ENCODE results near the gene OTP. TPM values are rescaled to one million over a fixed set of nuclear protein-coding genes. Genes with fewer than 3 reads are reported as not detected.

Gene OTP
- total RNA-seq, 1 donor from 2014 or later = not detected

DNA sequence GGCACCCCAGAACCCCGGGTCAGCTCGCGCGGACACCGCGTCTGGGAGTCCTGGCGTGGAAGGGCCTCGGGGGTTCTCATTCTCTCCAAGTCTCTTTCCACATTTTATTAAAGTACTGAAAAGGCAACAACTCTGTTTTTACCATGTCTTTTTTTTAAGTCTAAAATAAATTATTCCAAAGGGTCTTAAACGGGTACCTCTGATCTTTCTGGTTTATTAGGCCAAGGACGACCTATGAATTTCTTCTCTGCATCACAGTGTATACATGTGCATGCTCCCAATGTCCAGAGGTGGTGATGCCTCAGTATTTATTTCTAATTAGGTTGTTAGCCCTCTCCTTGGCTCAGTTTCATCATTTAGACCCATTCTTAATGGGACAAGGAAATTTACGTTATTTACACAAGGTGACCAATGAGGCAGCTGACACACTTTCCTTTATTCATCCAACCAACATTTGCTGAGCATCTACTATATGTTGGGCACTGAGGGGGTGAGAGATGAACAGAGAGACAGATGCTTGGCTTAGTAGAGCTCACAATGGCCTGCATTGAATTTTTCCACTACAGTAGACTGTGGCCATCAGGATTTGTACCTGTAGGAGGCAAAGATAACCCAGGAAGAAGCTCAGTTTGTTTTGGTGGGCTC lies 7.6 kb upstream of the OTP start:
- Histone ChIP-seq H3K27me3 (ENCODE audit: low read depth) (peaks cover 99% of the 10 kb centered on the region), H3K4me1 (peaks cover 25% of the 10 kb centered on the region), H3K27ac (replicated peaks) (no peak overlapping the region), H3K4me3 (peak overlapping the region; percentile 49), H3K36me3 (no peaks in the 10 kb centered on the region), H3K9me3 (replicated peaks) (no peaks in the 10 kb centered on the region)
- TF ChIP-seq, protein P1, sequence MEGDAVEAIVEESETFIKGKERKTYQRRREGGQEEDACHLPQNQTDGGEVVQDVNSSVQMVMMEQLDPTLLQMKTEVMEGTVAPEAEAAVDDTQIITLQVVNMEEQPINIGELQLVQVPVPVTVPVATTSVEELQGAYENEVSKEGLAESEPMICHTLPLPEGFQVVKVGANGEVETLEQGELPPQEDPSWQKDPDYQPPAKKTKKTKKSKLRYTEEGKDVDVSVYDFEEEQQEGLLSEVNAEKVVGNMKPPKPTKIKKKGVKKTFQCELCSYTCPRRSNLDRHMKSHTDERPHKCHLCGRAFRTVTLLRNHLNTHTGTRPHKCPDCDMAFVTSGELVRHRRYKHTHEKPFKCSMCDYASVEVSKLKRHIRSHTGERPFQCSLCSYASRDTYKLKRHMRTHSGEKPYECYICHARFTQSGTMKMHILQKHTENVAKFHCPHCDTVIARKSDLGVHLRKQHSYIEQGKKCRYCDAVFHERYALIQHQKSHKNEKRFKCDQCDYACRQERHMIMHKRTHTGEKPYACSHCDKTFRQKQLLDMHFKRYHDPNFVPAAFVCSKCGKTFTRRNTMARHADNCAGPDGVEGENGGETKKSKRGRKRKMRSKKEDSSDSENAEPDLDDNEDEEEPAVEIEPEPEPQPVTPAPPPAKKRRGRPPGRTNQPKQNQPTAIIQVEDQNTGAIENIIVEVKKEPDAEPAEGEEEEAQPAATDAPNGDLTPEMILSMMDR (IDR thresholded peaks at IDR 0.05; ENCODE audit: borderline replicate concordance) = no peak
- intact Hi-C loops (cut with micrococcal nuclease) = no loop called here
- no peak for DNase-seq

DNA sequence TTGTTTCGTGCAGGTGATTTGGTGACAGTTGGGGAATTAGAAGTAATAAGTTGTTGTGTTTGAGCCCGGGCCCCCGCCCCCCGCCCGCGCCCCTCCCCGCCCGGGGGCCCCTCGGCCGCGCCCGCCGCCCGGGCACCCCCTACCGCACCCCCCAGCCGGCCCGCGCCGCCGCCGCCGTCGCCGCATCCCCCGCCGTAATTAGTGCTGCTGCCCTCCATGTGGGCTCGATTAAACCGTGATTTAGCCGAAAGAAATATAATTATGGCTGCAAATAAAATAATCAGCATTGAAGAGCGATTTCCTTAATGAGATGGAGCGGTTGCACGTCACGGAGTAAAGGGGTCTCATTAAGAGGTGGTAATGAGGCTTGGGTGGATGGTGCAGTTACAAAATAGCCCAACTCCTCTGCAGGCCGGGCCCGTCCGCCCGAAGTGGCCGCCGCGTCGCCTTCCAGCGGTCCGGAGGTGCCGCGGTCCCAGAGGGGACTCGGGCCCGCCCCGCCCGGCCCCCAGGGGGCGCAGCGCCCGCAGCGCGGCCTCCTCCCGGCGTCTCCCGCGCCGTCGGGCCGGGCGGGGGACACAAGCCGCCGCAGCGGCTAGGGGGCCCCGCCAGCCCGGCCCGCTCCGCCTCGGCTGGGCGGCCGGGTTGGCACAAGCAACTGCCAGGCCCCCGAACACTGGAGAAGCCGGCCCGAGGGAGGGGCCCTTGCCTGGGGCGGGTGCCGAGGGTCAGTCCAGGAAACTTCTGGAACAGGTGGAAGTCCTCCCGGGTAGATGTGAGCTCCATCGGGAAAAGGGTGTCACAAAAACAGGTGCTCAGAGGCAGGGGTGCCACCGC lies 6.9 kb upstream of the OTP start:
- Histone ChIP-seq H3K27me3 (ENCODE audit: low read depth) (peaks cover 99% of the 10 kb centered on the region), H3K36me3 (no peaks in the 10 kb centered on the region)

DNA sequence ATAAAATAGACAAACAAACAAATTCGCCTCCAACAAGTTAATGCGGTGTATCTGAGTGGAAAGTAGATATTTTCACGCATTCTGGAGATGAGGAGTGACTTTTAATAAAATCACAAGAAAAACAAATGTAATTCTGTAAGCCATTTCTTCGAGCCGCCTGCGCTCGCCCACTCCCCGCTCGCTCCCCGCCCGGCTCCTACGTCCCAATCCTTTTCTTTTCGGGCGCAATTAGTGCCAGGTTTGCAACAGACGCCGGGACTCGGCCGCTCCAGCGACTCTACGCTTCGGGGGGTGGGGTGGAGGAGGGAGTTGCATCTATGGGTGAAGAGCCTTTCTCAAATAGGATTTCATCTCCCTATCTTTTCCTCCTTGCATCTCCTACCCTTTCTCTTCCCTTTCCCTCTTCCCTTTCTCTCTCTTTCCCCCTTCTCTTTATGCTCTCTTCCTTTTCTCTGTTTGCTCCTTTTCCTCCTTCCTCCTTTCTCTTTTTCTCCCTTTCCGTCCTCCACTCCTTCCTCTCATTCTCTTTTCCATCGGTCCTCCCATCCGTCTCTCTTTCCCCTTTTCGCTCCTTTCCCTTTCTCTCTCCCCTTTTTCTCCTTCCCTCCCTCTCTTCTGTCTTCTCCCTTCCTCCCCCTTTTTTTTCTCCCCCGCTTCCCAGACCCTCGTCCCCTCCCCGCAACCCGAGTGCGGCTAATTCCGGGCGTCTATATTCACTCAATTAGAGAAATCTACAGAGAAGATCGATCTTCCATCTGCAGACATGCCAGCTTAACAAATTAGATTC lies 6.1 kb upstream of the OTP start:
- H3K36me3 ChIP-seq = no peaks in the 10 kb centered on the region
- TF ChIP-seq, protein P1 (IDR thresholded peaks at IDR 0.05; ENCODE audit: borderline replicate concordance) = no peak
- H3K4me3 ChIP-seq = peak overlapping the region; percentile 49
- no peak overlapping the region for H3K27ac ChIP-seq (replicated peaks)
- H3K27me3 ChIP-seq (ENCODE audit: low read depth) = peaks cover 99% of the 10 kb centered on the region
- intact Hi-C loops (cut with micrococcal nuclease) = no loop called here
- no peaks in the 10 kb centered on the region for H3K9me3 ChIP-seq (replicated peaks)
- DNase-seq = no peak
- peaks cover 34% of the 10 kb centered on the region for H3K4me1 ChIP-seq

More for the DNA sequence above, 6.9 kb upstream of the OTP start:
- TF ChIP-seq, protein P1 (IDR thresholded peaks at IDR 0.05; ENCODE audit: borderline replicate concordance) = peak; percentile 63
- Histone ChIP-seq H3K27ac (replicated peaks) (no peak overlapping the region), H3K9me3 (replicated peaks) (no peaks in the 10 kb centered on the region), H3K4me1 (peaks cover 32% of the 10 kb centered on the region), H3K4me3 (peak overlapping the region; percentile 49)
- intact Hi-C loops (cut with micrococcal nuclease) = no loop called here
- DNase-seq = no peak

DNA sequence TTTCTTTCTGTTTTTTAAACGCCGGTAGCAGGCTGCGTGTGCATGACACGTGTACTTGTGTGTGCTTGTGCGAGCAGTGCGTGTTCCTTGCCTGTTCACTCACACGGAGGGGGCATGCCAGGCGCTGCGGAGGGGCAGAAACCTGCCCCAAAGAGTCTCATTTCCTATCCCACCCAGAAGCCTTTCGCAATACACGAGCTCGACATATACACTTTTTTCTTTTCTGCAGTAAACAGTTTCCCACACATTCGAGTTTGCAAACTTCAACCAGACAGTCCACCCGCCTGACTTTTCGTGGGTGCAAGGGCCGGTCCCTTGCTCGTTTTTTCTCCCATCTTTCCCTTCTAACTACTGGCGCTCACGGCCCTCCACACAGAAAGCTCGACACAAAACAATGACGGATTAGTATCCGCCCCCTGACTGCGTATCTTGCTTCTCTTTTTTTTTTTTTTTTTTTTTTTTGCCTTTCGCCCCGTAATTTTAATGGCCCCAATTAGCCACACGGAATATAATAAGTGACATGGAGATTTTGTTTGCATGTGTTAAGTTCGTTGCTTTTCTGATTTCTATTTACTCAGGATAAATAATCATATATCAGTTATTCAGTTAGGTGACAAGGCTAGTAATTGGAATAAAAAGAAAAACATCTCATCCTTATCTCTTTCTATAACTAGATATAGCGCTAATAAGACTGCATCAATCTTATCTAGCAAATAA lies 5.3 kb upstream of the OTP start:
- Histone ChIP-seq H3K27ac (replicated peaks) (no peak overlapping the region), H3K9me3 (replicated peaks) (no peaks in the 10 kb centered on the region), H3K4me3 (no peak overlapping the region), H3K27me3 (ENCODE audit: low read depth) (peaks cover 99% of the 10 kb centered on the region), H3K36me3 (no peaks in the 10 kb centered on the region), H3K4me1 (peaks cover 40% of the 10 kb centered on the region)
- intact Hi-C loops (cut with micrococcal nuclease) = no loop called here
- TF ChIP-seq, protein P1 (IDR thresholded peaks at IDR 0.05; ENCODE audit: borderline replicate concordance) = no peak
- no peak for DNase-seq

Measured in left ventricle myocardium inferior (tissue), 1 donor.